Fibroblast of villous mesenchyme (primary cell): ENCODE results near the gene GLRA2. TPM values are rescaled to one million over a fixed set of nuclear protein-coding genes. Genes with fewer than 3 reads are reported as not detected.

Experiments
- DNase-seq: peaks from one replicate; pipeline ENCODE4 v3.0.0-alpha.2; 2010; ENCODE audit warnings: low read depth
- H3K4me3 ChIP-seq: 2 replicates; pipeline ENCODE4 v1.5.1; 2011; ENCODE audit warnings: low read depth, mild to moderate bottlenecking, low read length
- total RNA-seq: library from RNA; depleted of rRNA; stranded (reverse); fragments of >200 nt; gene quantifications from 2 replicates; pipeline ENCODE4 v1.2.3, GENCODE V29; 2012
- TF ChIP-seq, protein P1 (sequence below): IDR thresholded peaks from 2 replicates; pipeline ENCODE4 v1.5.1; 2012; ENCODE audit warnings: low read depth, mild to moderate bottlenecking, low read length; ENCODE audit not compliant: insufficient read depth

GLRA2 gene
- total RNA-seq, 1 donor, result not detected

DNA sequence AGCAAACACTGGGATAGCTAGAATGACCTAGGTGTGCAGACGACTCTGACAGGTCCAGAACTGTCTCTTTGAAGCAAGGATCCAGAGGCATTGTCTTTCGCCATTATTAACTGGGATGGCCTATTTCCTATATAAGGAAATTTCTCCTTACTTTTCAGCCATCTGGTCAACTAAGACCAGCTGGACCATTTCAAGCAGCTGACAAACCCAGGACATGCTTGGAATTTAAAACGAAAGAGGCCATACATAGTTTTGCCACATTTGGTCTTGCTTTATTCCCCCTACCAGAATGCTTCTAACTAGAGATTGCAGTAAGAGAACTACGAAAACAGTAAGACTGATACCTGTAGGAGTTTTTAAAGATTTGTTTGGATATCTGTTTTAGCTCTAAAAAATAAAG lies 87.0 kb downstream of the GLRA2 start:
- no peak overlapping the region for H3K4me3 ChIP-seq
- TF ChIP-seq, protein P1, sequence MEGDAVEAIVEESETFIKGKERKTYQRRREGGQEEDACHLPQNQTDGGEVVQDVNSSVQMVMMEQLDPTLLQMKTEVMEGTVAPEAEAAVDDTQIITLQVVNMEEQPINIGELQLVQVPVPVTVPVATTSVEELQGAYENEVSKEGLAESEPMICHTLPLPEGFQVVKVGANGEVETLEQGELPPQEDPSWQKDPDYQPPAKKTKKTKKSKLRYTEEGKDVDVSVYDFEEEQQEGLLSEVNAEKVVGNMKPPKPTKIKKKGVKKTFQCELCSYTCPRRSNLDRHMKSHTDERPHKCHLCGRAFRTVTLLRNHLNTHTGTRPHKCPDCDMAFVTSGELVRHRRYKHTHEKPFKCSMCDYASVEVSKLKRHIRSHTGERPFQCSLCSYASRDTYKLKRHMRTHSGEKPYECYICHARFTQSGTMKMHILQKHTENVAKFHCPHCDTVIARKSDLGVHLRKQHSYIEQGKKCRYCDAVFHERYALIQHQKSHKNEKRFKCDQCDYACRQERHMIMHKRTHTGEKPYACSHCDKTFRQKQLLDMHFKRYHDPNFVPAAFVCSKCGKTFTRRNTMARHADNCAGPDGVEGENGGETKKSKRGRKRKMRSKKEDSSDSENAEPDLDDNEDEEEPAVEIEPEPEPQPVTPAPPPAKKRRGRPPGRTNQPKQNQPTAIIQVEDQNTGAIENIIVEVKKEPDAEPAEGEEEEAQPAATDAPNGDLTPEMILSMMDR, result no peak
- DNase-seq, result peak; percentile 22

DNA sequence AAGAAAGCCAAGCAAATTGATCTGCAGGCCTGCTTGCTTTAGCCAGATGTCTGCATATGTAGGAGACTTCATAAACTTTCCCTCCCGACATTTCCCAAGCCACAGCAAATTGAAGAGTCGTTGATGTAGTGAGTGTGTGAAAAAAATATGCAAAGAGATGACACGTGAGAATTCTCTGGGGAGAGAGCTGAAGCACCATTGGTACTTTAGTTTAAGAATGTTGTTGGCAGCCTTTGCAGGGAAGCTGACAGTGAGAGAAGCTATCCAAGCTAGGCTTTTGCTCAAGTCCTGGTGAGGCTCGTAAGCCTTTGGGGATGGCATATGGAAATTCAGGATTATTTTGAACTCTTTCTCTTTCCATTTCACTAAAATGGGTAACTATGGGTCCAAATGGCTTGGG lies 87.5 kb downstream of the GLRA2 start:
- TF ChIP-seq, protein P1, result no peak
- no peak overlapping the region for H3K4me3 ChIP-seq
- DNase-seq, result peak; percentile 18

DNA sequence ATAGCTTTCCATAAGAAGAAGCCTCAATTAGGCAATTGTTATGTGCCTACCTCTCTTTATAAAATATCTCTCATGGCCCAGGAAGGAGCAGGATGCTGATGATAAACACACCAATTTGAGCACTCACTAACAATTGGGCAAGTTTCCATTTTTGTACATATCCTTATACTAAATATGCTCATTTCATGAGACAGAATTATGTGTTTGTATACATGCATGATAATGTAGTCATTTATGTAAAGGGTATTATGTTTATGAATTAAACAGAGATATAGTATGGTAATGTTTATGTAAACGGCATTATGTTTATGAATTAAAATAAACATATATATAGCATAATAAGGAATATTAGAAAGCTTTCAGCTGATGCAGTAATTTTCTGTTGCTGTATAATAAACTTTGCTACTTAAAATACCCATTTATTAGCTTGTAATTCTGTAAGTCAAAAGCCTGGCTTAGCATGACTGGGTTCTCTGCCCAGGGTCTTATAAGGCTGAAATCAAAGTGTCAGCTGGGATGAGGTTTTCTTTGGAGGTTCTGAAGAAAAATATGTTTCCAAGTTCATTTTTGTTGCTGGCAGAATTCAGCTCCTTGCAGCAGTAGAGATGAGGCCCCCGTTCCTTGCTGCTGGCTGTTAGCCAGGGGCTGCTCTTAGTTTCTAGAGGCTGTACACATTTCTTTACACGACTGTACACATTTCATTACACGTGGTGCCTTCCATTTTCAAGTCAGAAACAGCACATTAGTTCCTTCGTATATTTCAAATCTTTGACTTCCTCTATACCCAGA lies 89.0 kb downstream of the GLRA2 start:
- TF ChIP-seq, protein P1, result no peak
- no peak overlapping the region for H3K4me3 ChIP-seq
- DNase-seq, result no peak

DNA sequence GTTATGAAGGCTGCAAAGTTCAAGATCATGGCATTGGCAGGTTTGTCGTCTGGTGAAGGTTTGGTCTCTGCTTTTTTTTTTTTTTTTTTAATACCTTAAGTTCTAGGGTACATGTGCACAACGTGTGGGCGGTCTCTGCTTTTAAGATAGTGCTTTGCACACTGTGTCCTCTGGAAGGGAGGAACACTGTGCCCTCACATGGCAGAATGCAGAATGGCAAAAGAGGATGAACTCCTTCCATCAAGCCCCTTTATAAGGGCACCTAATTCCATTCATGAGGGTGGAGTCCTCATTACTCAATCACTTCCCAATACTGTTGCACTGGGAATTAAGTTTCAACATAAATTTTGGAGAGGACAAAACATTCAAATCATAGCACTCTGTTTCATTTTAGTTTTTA lies 101.4 kb downstream of the GLRA2 start:
- no peak for DNase-seq
- no peak overlapping the region for H3K4me3 ChIP-seq
- TF ChIP-seq, protein P1, result no peak

DNA sequence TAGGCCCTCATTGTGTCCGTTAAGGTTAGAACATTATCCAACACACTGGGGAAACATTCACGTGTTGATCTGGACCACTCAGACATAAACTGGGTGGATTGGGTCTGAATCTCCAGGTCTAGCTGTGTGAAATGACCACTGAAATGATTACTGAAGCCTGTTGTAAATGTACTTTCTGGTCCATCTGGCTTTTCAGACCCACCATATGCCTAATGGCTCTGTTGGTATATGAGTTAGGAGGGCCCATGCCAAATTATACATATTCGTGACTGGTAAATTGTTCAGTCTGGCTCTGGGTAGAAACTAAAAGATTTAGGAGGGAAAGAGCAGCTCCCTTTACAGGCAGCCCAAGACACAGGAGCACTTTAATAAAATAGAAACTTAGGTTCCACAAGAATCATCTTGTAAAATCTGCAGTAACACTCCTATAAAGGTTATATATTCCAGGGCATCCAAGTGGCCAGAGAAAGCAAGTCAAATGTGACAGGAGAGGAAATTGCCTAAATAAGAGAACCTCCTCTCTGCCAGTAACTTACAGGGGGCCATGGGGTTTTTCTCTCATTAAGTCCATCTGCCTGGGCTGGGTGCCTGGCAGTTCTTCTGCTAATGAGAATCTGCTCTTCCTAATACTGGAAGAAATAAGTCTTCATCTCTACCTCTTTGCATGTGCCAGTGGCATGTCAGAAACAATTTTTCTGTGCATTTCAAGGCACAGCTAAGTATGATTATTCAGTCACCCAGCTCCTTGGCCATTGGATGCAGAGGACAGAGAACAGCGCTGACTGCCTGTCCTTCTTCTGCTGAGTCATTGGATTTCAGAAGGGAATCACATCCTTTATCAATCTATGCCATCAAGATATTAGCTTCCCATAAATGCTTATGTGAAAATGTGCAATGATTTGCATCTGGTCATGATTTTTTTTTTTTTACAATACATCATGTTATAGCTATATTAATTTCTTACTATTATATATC lies 112.6 kb downstream of the GLRA2 start:
- TF ChIP-seq, protein P1, result no peak
- DNase-seq, result no peak
- no peak overlapping the region for H3K4me3 ChIP-seq

DNA sequence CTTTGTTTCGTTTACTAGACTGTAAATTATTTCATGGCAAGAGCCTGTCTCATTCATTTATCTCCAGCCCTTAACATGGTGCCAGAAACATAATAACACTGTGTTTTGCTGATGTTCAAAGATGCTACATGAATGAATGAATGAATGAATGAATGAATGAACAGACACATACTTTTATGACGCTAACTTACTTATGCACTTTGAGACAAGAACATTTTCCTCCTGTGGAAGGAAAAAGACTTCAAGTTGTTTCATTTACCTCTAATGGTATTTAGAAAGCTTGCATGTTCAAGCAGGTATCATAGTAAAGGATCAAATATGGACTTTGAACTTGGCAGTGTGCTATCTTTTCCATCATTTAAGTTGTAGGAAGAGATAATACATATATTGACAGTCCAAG lies 131.6 kb downstream of the GLRA2 start:
- no peak for DNase-seq
- TF ChIP-seq, protein P1, result no peak
- no peak overlapping the region for H3K4me3 ChIP-seq
